ENCODE measurements around the gene LONP2. TPM values are rescaled to one million over a fixed set of nuclear protein-coding genes. Genes with fewer than 3 reads are reported as not detected.

The LONP2 gene
- total RNA-seq, 2 experiments from 2014 or later: 49.9 to 53.9 TPM

- H3K27ac Mint-ChIP-seq: no peak overlapping the region
- no peaks in the 10 kb centered on the region for H3K9me3 Mint-ChIP-seq
- no peaks in the 10 kb centered on the region for H3K27me3 Mint-ChIP-seq (ENCODE audit: low read depth)
- peaks cover 13% of the 10 kb centered on the region for H3K4me1 Mint-ChIP-seq (ENCODE audit: low read depth)
- no peak for DNase-seq
- CTCF ChIA-PET: interaction anchor here (0.7 kb wide), 1 partner anchor 143 kb away, joined by 5 read pairs; no protein-coding TSS in a partner anchor
- H3K4me3 Mint-ChIP-seq: no peak overlapping the region
- intact Hi-C loops (cut with micrococcal nuclease): no loop called here
- H3K36me3 Mint-ChIP-seq (ENCODE audit: low read depth): peaks cover 20% of the 10 kb centered on the region
Measured at GRCh38 chr16:48329138-48329537, 85.0 kb downstream of the LONP2 start.

GRCh38 chr16:48330189-48330840 lies 86.2 kb downstream of the LONP2 start:
- H3K36me3 Mint-ChIP-seq (ENCODE audit: low read depth): peaks cover 24% of the 10 kb centered on the region
- H3K4me1 Mint-ChIP-seq (ENCODE audit: low read depth): peaks cover 9% of the 10 kb centered on the region
- DNase-seq: no peak
- intact Hi-C loops (cut with micrococcal nuclease): no loop called here
- H3K4me3 Mint-ChIP-seq: no peak overlapping the region
- H3K27me3 Mint-ChIP-seq (ENCODE audit: low read depth): no peaks in the 10 kb centered on the region
- no peaks in the 10 kb centered on the region for H3K9me3 Mint-ChIP-seq
- no peak overlapping the region for H3K27ac Mint-ChIP-seq
- CTCF ChIA-PET: no interaction called here

GRCh38 chr16:48330841-48331192 lies 86.7 kb downstream of the LONP2 start:
- Mint-ChIP-seq H3K36me3 (ENCODE audit: low read depth) (peaks cover 22% of the 10 kb centered on the region), H3K9me3 (no peaks in the 10 kb centered on the region), H3K27ac (no peak overlapping the region), H3K4me3 (no peak overlapping the region), H3K4me1 (ENCODE audit: low read depth) (peaks cover 8% of the 10 kb centered on the region), H3K27me3 (ENCODE audit: low read depth) (no peaks in the 10 kb centered on the region)
- CTCF ChIA-PET: no interaction called here
- DNase-seq: no peak
- intact Hi-C loops (cut with micrococcal nuclease): no loop called here

GRCh38 chr16:48332978-48333377 lies 88.9 kb downstream of the LONP2 start:
- intact Hi-C loops (cut with micrococcal nuclease): no loop called here
- no peak overlapping the region for H3K27ac Mint-ChIP-seq
- H3K36me3 Mint-ChIP-seq (ENCODE audit: low read depth): peaks cover 25% of the 10 kb centered on the region
- peaks cover 8% of the 10 kb centered on the region for H3K4me1 Mint-ChIP-seq (ENCODE audit: low read depth)
- DNase-seq: no peak
- H3K4me3 Mint-ChIP-seq: no peak overlapping the region
- H3K27me3 Mint-ChIP-seq (ENCODE audit: low read depth): no peaks in the 10 kb centered on the region
- CTCF ChIA-PET: interaction anchor here (1.4 kb wide), 1 partner anchor 290 kb away, joined by 3 read pairs; no protein-coding TSS in a partner anchor
- no peaks in the 10 kb centered on the region for H3K9me3 Mint-ChIP-seq

GRCh38 chr16:48334325-48334724 lies 90.2 kb downstream of the LONP2 start:
- H3K4me1 Mint-ChIP-seq (ENCODE audit: low read depth): peaks cover 12% of the 10 kb centered on the region
- CTCF ChIA-PET: no interaction called here
- H3K9me3 Mint-ChIP-seq: no peaks in the 10 kb centered on the region
- no peak for DNase-seq
- H3K4me3 Mint-ChIP-seq: no peak overlapping the region
- peaks cover 28% of the 10 kb centered on the region for H3K36me3 Mint-ChIP-seq (ENCODE audit: low read depth)
- no peak overlapping the region for H3K27ac Mint-ChIP-seq
- no peaks in the 10 kb centered on the region for H3K27me3 Mint-ChIP-seq (ENCODE audit: low read depth)
- intact Hi-C loops (cut with micrococcal nuclease): no loop called here

DNA sequence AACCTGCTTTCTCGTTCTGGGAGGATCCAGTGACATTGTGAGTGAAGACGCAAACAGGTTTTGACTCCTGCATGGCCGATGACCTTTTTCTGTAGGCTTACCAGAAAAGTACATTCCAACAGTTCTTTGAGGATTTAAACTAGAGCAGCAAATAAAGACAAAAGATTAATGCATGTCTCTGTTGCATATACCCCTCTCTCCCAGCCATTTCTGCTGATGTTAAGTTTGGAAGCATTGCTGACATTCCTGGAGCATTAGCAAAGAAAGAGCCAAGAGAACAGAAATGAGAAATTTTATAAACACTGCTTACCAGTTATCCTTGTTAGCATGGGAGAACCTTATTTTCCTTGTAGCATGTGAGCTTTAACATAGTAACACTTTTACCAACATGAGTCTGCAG lies 91.9 kb downstream of the LONP2 start:
- CTCF ChIA-PET: no interaction called here
- H3K9me3 Mint-ChIP-seq: no peaks in the 10 kb centered on the region
- peaks cover 8% of the 10 kb centered on the region for H3K4me1 Mint-ChIP-seq (ENCODE audit: low read depth)
- no peaks in the 10 kb centered on the region for H3K27me3 Mint-ChIP-seq (ENCODE audit: low read depth)
- H3K36me3 Mint-ChIP-seq (ENCODE audit: low read depth): peaks cover 34% of the 10 kb centered on the region
- no peak overlapping the region for H3K27ac Mint-ChIP-seq
- DNase-seq: no peak
- intact Hi-C loops (cut with micrococcal nuclease): no loop called here
- H3K4me3 Mint-ChIP-seq: no peak overlapping the region

- H3K4me1 Mint-ChIP-seq (ENCODE audit: low read depth): peaks cover 8% of the 10 kb centered on the region
- H3K9me3 Mint-ChIP-seq: no peaks in the 10 kb centered on the region
- H3K36me3 Mint-ChIP-seq (ENCODE audit: low read depth): peaks cover 34% of the 10 kb centered on the region
- CTCF ChIA-PET: interaction anchor here (0.5 to 1.4 kb wide), 4 partner anchors 13 to 347 kb away, joined by 3 to 4 read pairs (median 3); no protein-coding TSS in a partner anchor
- H3K27me3 Mint-ChIP-seq (ENCODE audit: low read depth): no peaks in the 10 kb centered on the region
- peak overlapping the region; percentile 32 for H3K27ac Mint-ChIP-seq
- no peak for DNase-seq
- intact Hi-C loops (cut with micrococcal nuclease): no loop called here
- H3K4me3 Mint-ChIP-seq: no peak overlapping the region
Measured at GRCh38 chr16:48340054-48340453, 96.0 kb downstream of the LONP2 start.

DNA sequence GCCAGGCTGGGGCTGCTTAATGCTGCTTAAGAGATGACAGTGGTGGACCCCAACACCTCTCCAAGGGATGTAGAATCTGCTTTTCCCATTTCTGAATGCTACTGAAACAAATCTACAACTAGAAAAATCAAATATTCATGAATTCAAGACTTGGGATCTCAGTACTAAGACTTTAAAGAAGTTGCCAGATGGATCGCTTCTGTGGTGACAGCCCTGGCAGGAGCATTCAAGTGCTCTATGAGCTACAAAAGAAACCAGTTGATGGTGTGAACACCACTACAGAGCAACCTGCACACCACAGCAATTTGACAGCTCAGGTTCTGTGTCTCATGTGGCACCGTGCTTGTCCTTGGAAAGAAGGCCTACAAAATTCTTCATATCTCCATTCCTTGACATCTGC lies 98.5 kb downstream of the LONP2 start:
- H3K36me3 Mint-ChIP-seq (ENCODE audit: low read depth): peaks cover 29% of the 10 kb centered on the region
- intact Hi-C loops (cut with micrococcal nuclease): no loop called here
- H3K4me1 Mint-ChIP-seq (ENCODE audit: low read depth): peaks cover 19% of the 10 kb centered on the region
- H3K9me3 Mint-ChIP-seq: no peaks in the 10 kb centered on the region
- H3K27ac Mint-ChIP-seq: no peak overlapping the region
- no peak for DNase-seq
- H3K27me3 Mint-ChIP-seq (ENCODE audit: low read depth): no peaks in the 10 kb centered on the region
- CTCF ChIA-PET: no interaction called here
- H3K4me3 Mint-ChIP-seq: no peak overlapping the region

DNA sequence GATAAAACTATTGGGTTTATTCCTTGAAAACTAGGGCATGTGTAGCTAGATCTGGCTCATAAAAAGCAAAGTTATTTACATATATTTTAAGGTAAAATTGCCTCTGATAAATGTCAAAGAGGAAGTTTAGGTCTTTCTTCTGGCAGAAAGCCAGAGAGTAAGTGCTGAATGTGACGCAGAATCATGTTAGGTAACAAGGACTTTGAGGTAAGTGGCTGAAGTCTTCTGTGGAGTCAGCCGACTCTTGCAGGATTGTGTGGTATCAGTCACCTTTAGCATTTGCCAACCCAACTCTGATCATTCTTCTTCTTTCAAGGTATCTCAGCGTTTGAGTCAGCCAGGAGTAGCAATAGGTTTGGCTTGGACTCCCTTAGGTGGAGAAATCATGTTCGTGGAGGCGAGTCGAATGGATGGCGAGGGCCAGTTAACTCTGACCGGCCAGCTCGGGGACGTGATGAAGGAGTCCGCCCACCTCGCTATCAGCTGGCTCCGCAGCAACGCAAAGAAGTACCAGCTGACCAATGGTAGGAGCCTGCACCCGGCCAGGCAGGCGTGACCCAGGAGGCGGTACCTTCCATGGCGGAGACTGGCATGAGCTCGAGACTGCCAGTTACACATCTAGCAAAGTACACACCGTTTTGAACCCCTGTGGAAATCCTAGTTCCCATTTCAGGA lies 103.2 kb downstream of the LONP2 start:
- peaks cover 25% of the 10 kb centered on the region for H3K36me3 Mint-ChIP-seq (ENCODE audit: low read depth)
- H3K4me3 Mint-ChIP-seq: no peak overlapping the region
- H3K4me1 Mint-ChIP-seq (ENCODE audit: low read depth): peaks cover 11% of the 10 kb centered on the region
- H3K27me3 Mint-ChIP-seq (ENCODE audit: low read depth): no peaks in the 10 kb centered on the region
- H3K27ac Mint-ChIP-seq: peak overlapping the region; percentile 9
- no peaks in the 10 kb centered on the region for H3K9me3 Mint-ChIP-seq
- intact Hi-C loops (cut with micrococcal nuclease): no loop called here
- no peak for DNase-seq
- CTCF ChIA-PET: interaction anchor here (0.6 to 2.6 kb wide), 4 partner anchors 47 to 1441 kb away, joined by 4 to 8 read pairs (median 4); no protein-coding TSS in a partner anchor

DNA sequence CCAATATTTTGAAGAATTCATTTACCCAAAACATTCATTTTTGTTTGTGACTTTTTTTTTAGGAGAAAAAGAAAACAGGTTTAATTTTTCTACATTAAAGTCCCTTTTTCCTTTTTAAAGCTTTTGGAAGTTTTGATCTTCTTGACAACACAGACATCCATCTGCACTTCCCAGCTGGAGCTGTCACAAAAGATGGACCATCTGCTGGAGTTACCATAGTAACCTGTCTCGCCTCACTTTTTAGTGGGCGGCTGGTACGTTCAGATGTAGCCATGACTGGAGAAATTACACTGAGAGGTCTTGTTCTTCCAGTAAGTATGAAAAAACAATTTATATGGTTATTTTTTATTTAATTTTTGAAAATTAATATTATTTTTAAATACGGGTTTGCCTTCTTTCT lies 103.9 kb downstream of the LONP2 start:
- no peaks in the 10 kb centered on the region for H3K27me3 Mint-ChIP-seq (ENCODE audit: low read depth)
- intact Hi-C loops (cut with micrococcal nuclease): no loop called here
- H3K27ac Mint-ChIP-seq: no peak overlapping the region
- H3K4me3 Mint-ChIP-seq: no peak overlapping the region
- no peak for DNase-seq
- H3K36me3 Mint-ChIP-seq (ENCODE audit: low read depth): peaks cover 20% of the 10 kb centered on the region
- H3K9me3 Mint-ChIP-seq: no peaks in the 10 kb centered on the region
- peaks cover 11% of the 10 kb centered on the region for H3K4me1 Mint-ChIP-seq (ENCODE audit: low read depth)
- CTCF ChIA-PET: interaction anchor here (1.2 kb wide), 1 partner anchor 276 kb away, joined by 4 read pairs; no protein-coding TSS in a partner anchor

DNA sequence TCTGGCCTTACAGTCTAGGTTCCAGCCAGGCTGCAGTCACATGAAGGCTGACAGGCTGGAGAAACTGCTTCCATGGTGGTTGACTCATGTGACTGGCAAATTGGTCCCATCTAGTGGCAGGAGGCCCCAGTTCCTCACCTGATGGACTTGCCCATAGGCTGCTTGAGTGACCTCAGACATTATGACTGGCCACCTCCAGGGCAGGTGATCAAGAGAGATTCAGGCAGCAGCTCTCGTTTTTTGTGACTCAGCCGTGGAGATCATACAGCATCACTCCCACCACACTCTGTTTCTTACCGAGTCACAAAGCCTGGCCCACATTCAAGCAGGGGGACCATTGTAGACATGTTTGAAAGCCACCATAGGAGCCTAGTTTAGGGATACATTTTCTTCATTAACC lies 106.6 kb downstream of the LONP2 start:
- H3K4me3 Mint-ChIP-seq: no peak overlapping the region
- peaks cover 29% of the 10 kb centered on the region for H3K4me1 Mint-ChIP-seq (ENCODE audit: low read depth)
- H3K27me3 Mint-ChIP-seq (ENCODE audit: low read depth): no peaks in the 10 kb centered on the region
- CTCF ChIA-PET: interaction anchor here (0.8 to 1.3 kb wide), 4 partner anchors 33 to 279 kb away, joined by 4 to 10 read pairs (median 5); no protein-coding TSS in a partner anchor
- DNase-seq: peak; percentile 23
- intact Hi-C loops (cut with micrococcal nuclease): no loop called here
- peaks cover 28% of the 10 kb centered on the region for H3K36me3 Mint-ChIP-seq (ENCODE audit: low read depth)
- no peak overlapping the region for H3K27ac Mint-ChIP-seq
- H3K9me3 Mint-ChIP-seq: no peaks in the 10 kb centered on the region

DNA sequence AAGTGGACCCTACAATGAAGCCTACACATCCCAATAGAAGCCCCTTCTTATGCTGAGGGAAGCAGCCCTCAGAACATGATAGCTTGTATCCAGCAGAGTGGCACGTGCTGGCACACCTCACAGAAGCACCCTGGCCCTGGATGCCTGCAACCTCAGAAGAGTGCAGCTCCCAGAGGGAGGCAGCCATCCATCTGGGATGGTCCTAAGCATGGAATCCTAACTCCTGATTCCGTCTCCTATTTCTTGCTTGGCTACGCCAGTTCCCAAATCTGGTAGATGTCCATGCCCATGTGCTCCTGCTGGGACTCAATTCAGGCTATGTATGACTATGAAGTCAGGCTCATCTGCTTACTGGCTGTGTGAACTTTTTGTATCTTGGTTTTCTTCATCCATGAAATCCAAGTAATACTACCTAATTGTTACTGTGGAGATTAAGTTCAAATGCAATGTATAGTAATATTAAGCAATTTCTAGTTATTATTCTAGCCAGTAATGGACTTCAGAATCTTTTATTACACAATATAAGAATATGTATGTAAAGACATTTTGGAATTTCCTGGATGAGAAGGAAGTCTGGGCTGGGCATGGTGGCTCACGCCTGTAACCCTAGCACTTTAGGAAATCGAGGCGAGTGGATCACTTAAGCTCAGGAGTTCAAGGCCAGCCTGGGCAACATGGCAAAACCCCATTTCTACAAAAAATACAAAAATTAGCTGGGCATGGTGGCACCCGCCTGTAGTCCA lies 108.7 kb downstream of the LONP2 start:
- Mint-ChIP-seq H3K27me3 (ENCODE audit: low read depth) (no peaks in the 10 kb centered on the region), H3K36me3 (ENCODE audit: low read depth) (peaks cover 28% of the 10 kb centered on the region), H3K4me3 (no peak overlapping the region), H3K9me3 (no peaks in the 10 kb centered on the region), H3K4me1 (ENCODE audit: low read depth) (peaks cover 18% of the 10 kb centered on the region), H3K27ac (peak overlapping the region; percentile 24)
- DNase-seq: no peak
- intact Hi-C loops (cut with micrococcal nuclease): loop anchor here (1.0 kb wide), 5 partner anchors 32 to 277 kb away; partner anchors contain the start of gene SIAH1
- CTCF ChIA-PET: interaction anchor here (0.6 to 3.3 kb wide), 6 partner anchors 13 to 277 kb away, joined by 3 to 34 read pairs (median 4); no protein-coding TSS in a partner anchor

Data from activated naive CD4-positive, alpha-beta T cell treated with anti-CD3 and anti-CD28 coated beads for 36 hours (primary cell).